Activated naive CD4-positive, alpha-beta T cell treated with anti-CD3 and anti-CD28 coated beads for 36 hours (primary cell): ENCODE results near the gene PARP2. TPM values are rescaled to one million over a fixed set of nuclear protein-coding genes. Genes with fewer than 3 reads are reported as not detected.
A peak's percentile ranks its signal among the peaks of the same experiment; 100 is the strongest.

Experiments
- CTCF ChIA-PET: fragments of 350-600 bp; sonication (Branson Sonifier 250); formaldehyde crosslinking; loops from one replicate; lab custom pipeline; 2021; ENCODE audit warnings: antibody characterized with exemption; lab: Charles Lee
- DNase-seq: peaks from one replicate; pipeline ENCODE4 v3.0.0-alpha.2; 2020
- H3K27ac Mint-ChIP-seq: one replicate; pipeline ENCODE4 v1.8.0; 2021; ENCODE audit warnings: mild to moderate bottlenecking, mixed read lengths
- H3K27me3 Mint-ChIP-seq: one replicate; pipeline ENCODE4 v1.8.0; 2021; ENCODE audit warnings: low read depth, mixed read lengths
- H3K36me3 Mint-ChIP-seq: one replicate; pipeline ENCODE4 v1.8.0; 2021; ENCODE audit warnings: low read depth, mixed read lengths
- H3K4me1 Mint-ChIP-seq: one replicate; pipeline ENCODE4 v1.8.0; 2021; ENCODE audit warnings: low read depth, mixed read lengths
- H3K4me3 Mint-ChIP-seq: one replicate; pipeline ENCODE4 v1.8.0; 2021; ENCODE audit warnings: mild to moderate bottlenecking, moderate library complexity, mixed read lengths
- H3K9me3 Mint-ChIP-seq: one replicate; pipeline ENCODE4 v1.8.0; 2021; ENCODE audit warnings: mixed read lengths
- intact Hi-C: fragments of 100-400 bp; cut with micrococcal nuclease; formaldehyde crosslinking; loops from one replicate; pipeline ENCODE4 v1.15.1; 2023
- total RNA-seq, 2 experiments: library from RNA; stranded (reverse); gene quantifications; one replicate each; pipeline ENCODE4 v1.2.3, GENCODE V29; 2021

The PARP2 gene, protein sequence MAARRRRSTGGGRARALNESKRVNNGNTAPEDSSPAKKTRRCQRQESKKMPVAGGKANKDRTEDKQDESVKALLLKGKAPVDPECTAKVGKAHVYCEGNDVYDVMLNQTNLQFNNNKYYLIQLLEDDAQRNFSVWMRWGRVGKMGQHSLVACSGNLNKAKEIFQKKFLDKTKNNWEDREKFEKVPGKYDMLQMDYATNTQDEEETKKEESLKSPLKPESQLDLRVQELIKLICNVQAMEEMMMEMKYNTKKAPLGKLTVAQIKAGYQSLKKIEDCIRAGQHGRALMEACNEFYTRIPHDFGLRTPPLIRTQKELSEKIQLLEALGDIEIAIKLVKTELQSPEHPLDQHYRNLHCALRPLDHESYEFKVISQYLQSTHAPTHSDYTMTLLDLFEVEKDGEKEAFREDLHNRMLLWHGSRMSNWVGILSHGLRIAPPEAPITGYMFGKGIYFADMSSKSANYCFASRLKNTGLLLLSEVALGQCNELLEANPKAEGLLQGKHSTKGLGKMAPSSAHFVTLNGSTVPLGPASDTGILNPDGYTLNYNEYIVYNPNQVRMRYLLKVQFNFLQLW
- total RNA-seq, result 10 to 100 TPM; 62.5 to 63.5 TPM

DNA sequence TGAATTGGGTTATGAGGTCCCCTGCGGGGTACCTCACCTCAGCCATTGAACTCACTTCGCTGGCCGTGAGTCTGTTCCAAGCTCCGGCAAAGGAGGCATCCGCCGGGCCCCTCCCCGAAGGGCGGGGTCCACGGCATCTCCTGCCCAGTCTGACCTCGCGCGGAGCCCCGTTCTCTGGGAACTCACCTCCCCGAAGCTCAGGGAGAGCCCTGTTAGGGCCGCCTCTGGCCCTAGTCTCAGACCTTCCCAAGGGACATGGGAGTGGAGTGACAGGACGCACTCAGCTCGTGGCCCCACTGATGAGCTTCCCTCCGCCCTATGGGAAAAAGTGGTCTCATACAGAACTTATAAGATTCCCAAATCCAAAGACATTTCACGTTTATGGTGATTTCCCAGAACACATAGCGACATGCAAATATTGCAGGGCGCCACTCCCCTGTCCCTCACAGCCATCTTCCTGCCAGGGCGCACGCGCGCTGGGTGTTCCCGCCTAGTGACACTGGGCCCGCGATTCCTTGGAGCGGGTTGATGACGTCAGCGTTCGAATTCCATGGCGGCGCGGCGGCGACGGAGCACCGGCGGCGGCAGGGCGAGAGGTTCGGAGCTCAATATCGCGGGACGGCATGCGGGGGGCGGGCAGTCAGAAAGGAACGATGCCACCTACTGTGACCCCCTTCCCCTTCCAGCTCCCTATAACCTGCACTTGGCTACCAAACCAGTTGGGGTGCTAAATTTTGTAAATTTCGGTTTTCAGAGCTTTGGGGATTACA, at the start of gene PARP2:
PARP2 (plus strand) TSS at position 544 of the 770 bp plus-strand sequence; CDS start at position 551, 7 bp downstream.
- CTCF ChIA-PET, result interaction anchor here (0.5 to 8.4 kb wide), 12 partner anchors 9 to 266 kb away, joined by 4 to 83 read pairs (median 4); partner anchors contain the start of genes APEX1, CCNB1IP1, OSGEP and PIP4P1
- DNase-seq, result peak; percentile 96
- H3K4me1 Mint-ChIP-seq, result peaks cover 19% of the 10 kb centered on the region
- H3K9me3 Mint-ChIP-seq, result no peaks in the 10 kb centered on the region
- peaks cover 25% of the 10 kb centered on the region for H3K36me3 Mint-ChIP-seq
- intact Hi-C loops, result loop anchor here (1.0 kb wide), 10 partner anchors 10 to 339 kb away; partner anchors contain the start of genes APEX1, CCNB1IP1, PIP4P1 and PNP
- peak within 1 kb of the TSS; percentile 95 for H3K27ac Mint-ChIP-seq
- peaks cover 2% of the 10 kb centered on the region for H3K27me3 Mint-ChIP-seq
- H3K4me3 Mint-ChIP-seq, result peak within 1 kb of the TSS; percentile 96

DNA sequence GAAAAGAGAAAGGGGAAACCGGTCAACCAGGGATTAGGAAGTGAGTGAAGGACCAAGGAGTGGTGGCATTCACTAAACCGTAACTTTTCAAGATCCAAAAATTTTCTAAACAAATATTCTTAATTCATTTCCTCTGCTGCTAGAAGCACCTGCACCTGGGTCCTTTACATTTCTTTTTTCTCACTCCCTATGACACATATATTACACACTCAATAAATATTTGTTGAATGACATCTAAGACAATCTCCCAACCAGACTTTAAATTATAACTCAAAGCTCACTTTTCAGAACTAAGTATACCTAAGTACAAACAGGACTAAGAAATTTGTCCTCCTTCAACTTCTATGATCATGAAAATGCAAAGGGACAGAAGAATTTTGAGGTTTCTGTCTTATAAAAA, 48.8 kb upstream of the PARP2 start:
- CTCF ChIA-PET, result no interaction called here
- Mint-ChIP-seq H3K4me3 (no peak overlapping the region), H3K27ac (no peak overlapping the region), H3K4me1 (peaks cover 2% of the 10 kb centered on the region), H3K9me3 (no peaks in the 10 kb centered on the region), H3K27me3 (no peaks in the 10 kb centered on the region), H3K36me3 (peaks cover 44% of the 10 kb centered on the region)
- intact Hi-C loops, result no loop called here
- no peak for DNase-seq

DNA sequence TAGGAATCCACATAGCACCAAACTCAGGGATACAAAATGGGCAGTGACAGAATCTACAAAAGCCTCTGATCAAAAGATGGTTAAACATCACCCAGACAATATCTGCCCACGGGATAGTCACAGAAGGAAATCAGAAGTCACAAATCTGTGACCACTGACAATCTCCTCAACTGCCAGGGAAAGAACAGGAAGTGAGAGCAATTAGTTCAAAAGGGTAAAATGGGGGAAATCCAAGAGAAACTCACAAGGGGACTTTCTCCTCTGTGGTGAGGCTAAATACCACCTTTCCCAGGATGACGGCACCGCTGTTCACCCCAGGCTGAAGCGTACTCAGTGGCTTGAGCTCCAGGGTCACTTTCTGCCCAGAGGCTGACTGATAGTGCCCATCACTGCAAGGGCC, 48.4 kb upstream of the PARP2 start:
- peak; percentile 10 for DNase-seq
- Mint-ChIP-seq H3K36me3 (peaks cover 44% of the 10 kb centered on the region), H3K27ac (no peak overlapping the region), H3K9me3 (no peaks in the 10 kb centered on the region), H3K27me3 (no peaks in the 10 kb centered on the region), H3K4me1 (peaks cover 2% of the 10 kb centered on the region), H3K4me3 (no peak overlapping the region)
- CTCF ChIA-PET, result no interaction called here
- intact Hi-C loops, result no loop called here

DNA sequence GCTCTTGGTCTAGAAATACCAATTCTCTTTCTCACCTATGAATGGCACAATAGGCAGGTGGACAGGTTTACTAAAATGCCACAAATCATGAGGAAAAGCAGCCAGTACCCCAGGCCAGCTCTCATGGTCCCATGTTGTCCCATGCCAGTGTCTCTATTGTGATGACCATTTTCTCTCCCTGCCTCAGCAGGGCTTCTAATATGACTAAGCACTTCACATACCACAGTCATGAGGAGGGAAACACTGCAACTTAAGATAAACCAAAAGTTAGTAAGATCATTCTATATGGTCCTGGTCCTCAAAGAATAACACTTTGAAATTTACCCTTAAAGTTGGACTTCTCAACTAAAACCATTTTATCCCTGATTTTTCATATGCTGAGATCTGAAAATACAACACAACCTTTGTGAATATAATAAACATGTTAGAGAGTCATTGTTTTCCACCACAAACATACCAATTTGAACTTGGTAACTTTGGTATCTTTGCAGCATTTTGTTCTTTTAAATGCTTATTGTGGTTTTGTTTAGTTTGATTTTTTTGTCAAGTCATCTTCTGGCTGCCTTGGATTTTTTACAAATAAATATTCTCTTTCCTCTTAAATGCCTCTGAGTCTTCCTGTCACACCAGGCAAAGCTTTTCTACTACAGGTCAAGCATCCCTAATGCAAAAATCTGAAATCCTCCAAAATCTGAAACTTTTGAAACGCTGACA, 41.2 kb upstream of the PARP2 start:
- intact Hi-C loops, result no loop called here
- Mint-ChIP-seq H3K36me3 (peaks cover 28% of the 10 kb centered on the region), H3K27ac (no peak overlapping the region), H3K9me3 (no peaks in the 10 kb centered on the region), H3K27me3 (no peaks in the 10 kb centered on the region), H3K4me1 (peaks cover 21% of the 10 kb centered on the region), H3K4me3 (no peak overlapping the region)
- CTCF ChIA-PET, result no interaction called here
- DNase-seq, result no peak

DNA sequence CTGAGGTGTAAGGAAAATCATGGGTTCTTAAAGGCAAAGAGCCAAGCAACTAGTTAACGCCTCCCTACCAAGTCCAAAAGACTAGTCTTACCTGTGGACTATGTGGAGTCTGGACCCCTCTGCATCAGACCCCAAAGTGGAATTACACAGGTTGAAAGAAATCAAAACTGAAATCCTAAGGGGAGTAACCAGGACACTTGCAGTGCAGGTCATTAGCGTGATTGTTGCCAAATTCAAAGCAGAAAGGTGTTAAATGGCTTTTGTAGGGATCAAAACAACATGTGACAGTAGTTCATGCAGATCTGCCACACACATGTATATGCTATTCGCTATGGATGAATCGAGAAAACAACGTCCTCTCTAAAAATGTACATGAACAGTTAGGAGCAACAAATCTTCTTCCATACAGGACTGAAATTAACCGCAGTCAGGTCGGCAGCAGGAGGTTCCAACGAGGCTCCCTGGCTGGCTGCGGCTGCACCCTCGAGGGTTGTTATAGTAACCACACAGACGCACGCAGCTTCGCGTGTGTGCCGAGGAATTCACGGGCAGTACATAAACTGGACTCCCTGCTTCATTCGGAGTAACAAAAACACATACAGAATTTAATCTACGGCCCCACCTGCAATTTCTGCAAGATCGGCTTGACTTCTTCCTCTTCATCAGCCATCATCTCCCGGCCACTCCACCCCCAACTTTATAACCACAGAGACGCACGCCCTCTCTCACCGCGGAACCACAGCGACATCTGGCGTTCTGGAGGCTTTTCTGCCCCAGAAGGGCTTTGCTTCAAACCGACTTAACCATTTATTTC, 38.0 kb upstream of the PARP2 start, which contains the start of gene TTC5:
TTC5 (minus strand) TSS at position 687 of the 814 bp plus-strand sequence; CDS start at position 673, 14 bp downstream.
- Mint-ChIP-seq H3K27ac (peak within 1 kb of the TSS; percentile 82), H3K4me1 (peaks cover 21% of the 10 kb centered on the region), H3K4me3 (peak within 1 kb of the TSS; percentile 96), H3K36me3 (peaks cover 11% of the 10 kb centered on the region), H3K9me3 (no peaks in the 10 kb centered on the region), H3K27me3 (no peaks in the 10 kb centered on the region)
- peak; percentile 92 for DNase-seq
- CTCF ChIA-PET, result interaction anchor here (0.6 to 1.3 kb wide), 3 partner anchors 12 to 429 kb away, joined by 3 read pairs; partner anchors contain the start of gene OR11G2
- intact Hi-C loops, result loop anchor here (1.0 to 2.0 kb wide), 3 partner anchors 27 to 304 kb away; partner anchors contain the start of genes CCNB1IP1 and PARP2

DNA sequence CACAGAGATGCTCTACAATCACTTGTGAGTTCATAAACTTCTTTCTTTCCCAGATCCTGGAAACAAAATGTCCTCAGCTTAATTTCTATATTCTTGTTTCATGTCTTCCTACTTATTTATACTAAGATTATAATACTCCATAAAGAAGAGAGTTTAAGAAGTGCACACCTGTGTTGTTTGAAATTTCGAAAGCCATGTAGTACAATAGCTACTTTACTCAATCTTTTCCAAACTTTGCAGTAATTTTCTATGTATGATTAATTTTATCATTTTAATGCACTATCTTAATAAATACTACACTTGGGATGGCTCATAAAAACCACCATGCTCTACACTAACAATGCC, 37.4 kb upstream of the PARP2 start:
- intact Hi-C loops, result no loop called here
- peak overlapping the region; percentile 82 for H3K27ac Mint-ChIP-seq
- H3K9me3 Mint-ChIP-seq, result no peaks in the 10 kb centered on the region
- CTCF ChIA-PET, result interaction anchor here (1.0 to 1.3 kb wide), 4 partner anchors 13 to 385 kb away, joined by 3 to 5 read pairs (median 3); partner anchors contain the start of gene OR11G2
- H3K4me1 Mint-ChIP-seq, result peaks cover 21% of the 10 kb centered on the region
- H3K27me3 Mint-ChIP-seq, result no peaks in the 10 kb centered on the region
- peaks cover 10% of the 10 kb centered on the region for H3K36me3 Mint-ChIP-seq
- no peak for DNase-seq
- peak overlapping the region; percentile 96 for H3K4me3 Mint-ChIP-seq

DNA sequence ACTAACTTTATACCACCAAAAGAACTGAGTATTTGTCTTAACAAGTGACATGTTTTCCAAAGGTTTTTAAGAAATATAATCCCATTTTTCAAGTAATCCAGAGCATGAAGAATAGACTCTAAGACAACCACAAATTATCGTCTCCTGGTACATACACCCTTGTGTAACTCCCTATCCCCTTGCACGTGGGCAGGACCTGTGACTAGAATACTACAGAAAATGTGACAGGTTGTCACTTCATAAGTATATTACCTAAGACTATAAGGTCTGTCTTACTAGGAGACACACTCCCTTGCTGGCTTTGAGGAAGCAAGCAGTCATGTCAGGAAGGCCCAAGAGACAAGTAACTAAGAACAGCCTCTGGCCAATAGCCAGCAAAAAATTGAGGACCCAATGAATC, 29.4 kb upstream of the PARP2 start:
- CTCF ChIA-PET, result interaction anchor here (0.7 kb wide), 1 partner anchor 15 kb away, joined by 3 read pairs; no protein-coding TSS in a partner anchor
- no peaks in the 10 kb centered on the region for H3K27me3 Mint-ChIP-seq
- no peaks in the 10 kb centered on the region for H3K9me3 Mint-ChIP-seq
- H3K4me3 Mint-ChIP-seq, result no peak overlapping the region
- intact Hi-C loops, result no loop called here
- peaks cover 33% of the 10 kb centered on the region for H3K36me3 Mint-ChIP-seq
- peaks cover 2% of the 10 kb centered on the region for H3K4me1 Mint-ChIP-seq
- H3K27ac Mint-ChIP-seq, result no peak overlapping the region
- no peak for DNase-seq

DNA sequence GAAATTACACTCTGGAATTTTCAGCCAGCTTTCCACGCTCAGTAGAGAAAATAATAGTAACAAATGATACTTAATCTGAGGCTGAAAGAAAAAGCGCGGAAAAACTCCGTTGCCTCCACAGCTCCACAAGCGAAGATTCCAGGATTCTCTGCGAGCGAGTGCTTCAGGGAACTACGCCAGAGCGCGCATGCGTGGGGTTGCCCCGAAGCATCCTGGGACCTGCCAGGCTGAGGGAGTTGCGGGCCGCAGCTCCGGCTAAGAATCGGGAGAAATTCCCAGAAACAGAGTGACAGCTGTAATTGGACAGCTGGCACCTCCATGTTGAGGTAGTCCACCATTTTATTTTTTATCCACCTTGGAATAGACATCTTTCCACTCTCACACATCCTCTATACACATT, 25.7 kb upstream of the PARP2 start:
- Mint-ChIP-seq H3K27me3 (no peaks in the 10 kb centered on the region), H3K9me3 (no peaks in the 10 kb centered on the region), H3K36me3 (peaks cover 40% of the 10 kb centered on the region), H3K4me3 (no peak overlapping the region), H3K27ac (no peak overlapping the region), H3K4me1 (peaks cover 2% of the 10 kb centered on the region)
- intact Hi-C loops, result no loop called here
- CTCF ChIA-PET, result interaction anchor here (1.5 kb wide), 1 partner anchor 10 kb away, joined by 12 read pairs; no protein-coding TSS in a partner anchor
- DNase-seq, result no peak

DNA sequence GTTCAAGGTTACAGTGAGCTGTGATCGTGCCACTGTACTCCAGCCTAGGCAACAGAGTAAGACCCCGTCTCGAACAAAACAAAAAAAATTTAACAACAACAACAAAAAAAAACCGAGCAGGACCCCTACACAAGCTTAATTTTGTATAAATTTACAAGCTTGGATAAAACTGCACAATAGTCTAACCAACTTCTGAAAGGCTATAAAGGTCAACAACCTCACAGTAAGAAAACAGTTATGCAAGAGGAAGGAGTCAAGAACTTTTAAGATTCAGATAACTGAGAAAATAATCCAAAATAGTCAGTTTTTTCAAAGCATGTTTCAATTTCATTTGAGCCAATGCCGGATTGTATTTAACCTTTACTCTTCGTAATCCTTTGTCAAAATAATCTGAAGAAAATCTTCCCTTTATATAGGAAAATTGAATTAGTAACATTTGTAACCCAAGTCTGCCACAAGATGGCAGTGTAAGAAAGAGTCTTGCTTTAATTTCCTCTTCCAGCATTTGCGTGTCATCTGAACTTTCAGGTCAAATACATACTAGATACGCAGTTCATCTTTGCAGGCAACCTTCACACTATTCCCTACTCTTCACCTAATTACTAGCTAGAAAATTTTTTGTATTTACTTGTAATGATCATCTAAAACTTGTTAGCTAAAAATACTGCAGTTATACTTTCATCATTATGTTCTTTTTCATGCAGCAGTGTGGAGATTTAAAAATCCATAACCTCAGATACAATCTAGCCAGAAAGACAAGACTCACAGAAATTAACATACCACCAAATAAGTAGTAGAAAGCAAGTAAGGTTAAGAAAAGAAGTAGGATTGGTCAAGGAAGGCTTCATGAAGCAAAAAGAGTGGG, 16.2 kb upstream of the PARP2 start:
- CTCF ChIA-PET, result interaction anchor here (0.7 to 7.0 kb wide), 39 partner anchors 9 to 363 kb away, joined by 3 to 83 read pairs (median 4); partner anchors contain the start of genes APEX1, OSGEP, PARP2 and TEP1
- H3K4me1 Mint-ChIP-seq, result peaks cover 45% of the 10 kb centered on the region

DNA sequence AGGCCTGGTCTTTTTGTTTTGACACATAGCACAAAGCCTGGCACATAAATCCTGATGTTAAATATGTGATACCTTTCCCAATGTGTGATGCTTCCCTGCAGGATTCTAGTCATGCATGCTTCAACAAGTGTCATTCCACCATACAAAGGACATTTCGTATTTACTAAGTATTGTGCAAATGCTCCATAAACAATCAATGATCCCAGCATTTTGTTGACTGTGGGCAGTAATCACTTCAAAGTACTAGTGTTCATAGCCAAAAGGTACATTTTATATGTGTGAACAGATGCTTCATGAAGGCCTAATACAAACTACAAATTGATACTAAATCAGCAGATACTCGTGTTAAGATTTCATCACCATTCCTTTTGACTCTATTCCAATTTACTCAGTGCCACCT, 14.7 kb upstream of the PARP2 start:
- H3K4me1 Mint-ChIP-seq, result peaks cover 46% of the 10 kb centered on the region
- no peak for DNase-seq
- H3K27ac Mint-ChIP-seq, result peak overlapping the region; percentile 43
- H3K27me3 Mint-ChIP-seq, result no peaks in the 10 kb centered on the region
- peaks cover 37% of the 10 kb centered on the region for H3K36me3 Mint-ChIP-seq
- no peak overlapping the region for H3K4me3 Mint-ChIP-seq
- no peaks in the 10 kb centered on the region for H3K9me3 Mint-ChIP-seq
- intact Hi-C loops, result no loop called here
- CTCF ChIA-PET, result interaction anchor here (0.6 to 7.0 kb wide), 14 partner anchors 13 to 284 kb away, joined by 3 to 83 read pairs (median 6); partner anchors contain the start of genes PARP2 and TEP1

More for the DNA sequence above, 16.2 kb upstream of the PARP2 start:
- no peak overlapping the region for H3K4me3 Mint-ChIP-seq
- H3K27ac Mint-ChIP-seq, result peak overlapping the region; percentile 57
- H3K36me3 Mint-ChIP-seq, result peaks cover 39% of the 10 kb centered on the region
- no peaks in the 10 kb centered on the region for H3K9me3 Mint-ChIP-seq
- H3K27me3 Mint-ChIP-seq, result no peaks in the 10 kb centered on the region
- intact Hi-C loops, result loop anchor here (1.0 kb wide), 2 partner anchors 88 to 282 kb away; no protein-coding TSS in a partner anchor
- DNase-seq, result peak; percentile 38
